Activated CD4-positive, alpha-beta T cell treated with anti-CD3 and anti-CD28 coated beads for 24 hours (primary cell): ENCODE data around the gene EFCAB5.
A peak's percentile ranks its signal among the peaks of the same experiment; 100 is the strongest.
"Not testable (repeated sequence)": the region's sequence is repeated elsewhere in the genome, so short reads cannot be mapped to it uniquely, and the experiment has no call there.

Experiments
- DNase-seq, 2 donors: peaks; one replicate each; pipeline ENCODE4 v3.0.0-alpha.2; 2020; ENCODE audit warnings: low read depth in 2 of 2

The EFCAB5 gene

DNA sequence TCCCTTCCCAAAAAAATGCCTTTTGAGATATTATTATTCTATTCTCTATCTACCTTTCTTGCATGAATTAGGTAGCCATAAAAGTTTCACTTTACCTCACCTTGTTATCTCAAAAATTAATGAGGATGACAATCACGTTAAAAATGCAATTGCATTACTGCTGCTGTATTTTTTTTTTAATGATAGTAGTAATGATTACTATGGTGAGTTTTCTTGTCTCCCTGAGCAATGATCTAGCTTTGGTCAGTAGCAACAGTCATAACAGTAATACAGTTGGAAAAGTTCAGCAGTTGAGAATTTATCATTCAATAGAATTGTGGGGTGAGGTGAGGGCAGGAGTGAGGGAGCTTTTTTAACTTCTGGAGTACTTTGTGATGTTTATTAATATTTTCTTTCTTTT, at the start of gene EFCAB5:
EFCAB5 (plus strand) TSS at position 301 of the 400 bp plus-strand sequence. CDS start 163 bp downstream, outside the sequence.
- no peak for DNase-seq

DNA sequence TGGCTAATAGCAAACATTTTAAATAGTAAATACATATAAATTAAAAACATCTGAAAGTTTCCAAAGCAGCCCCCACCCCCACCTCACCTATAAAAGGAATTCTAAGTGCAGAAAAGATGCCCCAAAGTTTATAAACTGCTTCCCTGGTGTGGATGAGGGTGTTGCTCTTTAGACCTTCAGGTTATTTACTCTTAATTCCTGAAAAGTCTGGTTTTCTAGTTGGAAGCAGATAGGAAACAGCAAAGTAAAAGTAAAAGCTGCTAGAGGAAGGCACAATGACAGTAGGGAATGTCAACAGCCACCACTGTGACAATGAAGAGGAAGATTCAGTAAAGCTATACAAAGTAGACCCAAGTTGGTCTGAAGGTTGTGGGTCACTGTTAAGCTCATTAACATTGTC, 49.2 kb upstream of the EFCAB5 start:
- DNase-seq = no peak

DNA sequence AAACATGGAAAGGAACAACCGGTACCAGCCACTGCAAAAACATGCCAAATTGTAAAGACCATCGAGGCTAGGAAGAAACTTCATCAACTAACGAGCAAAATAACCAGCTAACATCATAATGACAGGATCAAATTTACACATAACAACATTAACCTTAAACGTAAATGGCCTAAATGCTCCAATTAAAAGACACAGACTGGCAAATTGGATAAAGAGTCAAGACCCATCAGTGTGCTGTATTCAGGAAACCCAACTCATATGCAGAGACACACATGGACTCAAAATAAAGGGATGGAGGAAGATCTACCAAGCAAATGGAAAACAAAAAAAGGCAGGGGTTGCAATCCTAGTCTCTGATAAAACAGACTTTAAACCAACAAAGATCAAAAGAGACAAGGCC, 44.3 kb upstream of the EFCAB5 start:
- not testable (repeated sequence) for DNase-seq

DNA sequence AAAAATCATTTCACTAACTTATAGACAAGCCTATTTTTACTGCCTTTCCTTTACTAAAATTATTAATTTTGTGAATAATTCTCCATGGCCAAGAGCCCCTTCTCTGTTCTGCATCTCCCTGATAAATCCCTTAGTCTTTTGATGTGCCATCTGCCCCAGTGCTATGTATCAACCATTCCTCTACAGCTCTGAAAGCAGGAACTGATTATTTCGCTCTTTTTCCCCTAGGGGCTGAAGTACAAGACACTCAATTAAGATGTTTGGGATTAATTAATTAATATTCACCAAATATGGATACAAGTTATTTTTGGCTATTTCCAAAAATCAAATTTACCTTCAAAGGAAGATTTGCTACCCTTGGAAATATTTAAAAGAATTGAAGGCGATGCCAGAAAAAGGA, 38.0 kb upstream of the EFCAB5 start:
- no peak for DNase-seq

DNA sequence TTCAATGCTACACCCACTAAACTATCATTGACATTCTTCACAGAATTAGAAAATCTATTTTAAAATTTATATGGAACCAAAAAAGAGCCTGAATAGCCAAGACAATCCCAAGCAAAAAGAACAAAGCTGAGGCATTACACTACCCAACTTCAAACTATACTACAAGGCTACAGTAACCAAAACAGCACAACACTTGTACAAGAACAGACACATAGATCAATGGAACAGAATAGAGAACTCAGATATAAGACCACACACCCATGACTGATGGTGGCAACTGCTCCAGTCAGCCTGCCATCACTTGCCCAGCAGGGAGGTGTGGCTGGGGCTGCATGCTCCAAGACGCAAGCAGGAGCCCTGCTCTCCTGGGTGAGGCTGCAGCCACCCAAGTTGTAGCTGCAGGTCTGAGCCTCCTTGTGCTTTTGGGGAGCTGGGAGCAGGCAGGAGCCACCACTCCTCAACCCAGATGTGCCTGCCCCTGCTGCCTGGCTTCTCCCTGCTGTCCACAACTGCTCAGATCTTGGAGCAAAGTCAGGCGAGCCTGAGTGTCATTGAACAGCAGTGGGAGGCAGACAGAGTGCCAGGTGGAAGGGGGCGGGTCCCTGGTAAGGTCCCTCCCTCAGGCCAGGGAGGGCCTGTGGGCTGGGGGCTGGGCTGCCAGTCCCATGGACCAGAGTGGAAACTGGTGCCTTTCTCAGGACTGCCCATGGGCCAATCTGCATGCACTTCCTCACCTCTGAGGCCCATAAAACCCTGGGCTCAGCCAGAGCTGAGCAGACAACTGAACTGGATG, 36.2 kb upstream of the EFCAB5 start:
- DNase-seq = no peak

DNA sequence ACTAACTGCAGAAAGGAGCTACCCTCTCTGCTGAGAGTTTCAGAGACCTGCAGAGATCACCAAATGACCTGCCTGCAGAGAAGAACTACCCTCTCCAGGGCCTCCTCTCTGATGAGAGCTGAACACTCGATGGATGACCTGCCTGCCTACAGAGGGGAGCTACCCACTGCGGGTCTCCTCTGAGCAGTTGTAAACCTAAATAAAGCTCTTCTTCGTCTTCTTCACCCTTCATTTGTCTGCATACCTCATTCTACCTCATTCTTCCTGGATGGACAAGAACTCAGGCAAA, 35.6 kb upstream of the EFCAB5 start:
- no peak for DNase-seq

DNA sequence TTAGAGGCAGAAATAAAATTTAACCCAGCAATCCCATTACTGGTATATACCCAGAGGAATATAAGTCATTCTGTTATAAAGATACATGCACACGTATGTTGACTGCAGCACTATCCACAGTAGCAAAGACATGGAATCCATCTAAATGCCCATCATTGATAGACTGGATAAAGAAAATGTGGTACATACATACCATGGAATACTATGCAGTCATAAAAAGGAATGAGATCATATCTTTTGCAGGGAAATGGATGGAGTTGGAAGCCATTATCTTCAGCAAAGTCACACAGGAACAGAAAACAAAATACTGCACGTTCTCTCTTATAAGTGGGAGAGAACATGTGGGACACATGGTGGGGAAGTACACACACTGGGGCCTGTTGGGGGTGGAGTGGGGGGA, 34.5 kb upstream of the EFCAB5 start:
- DNase-seq = no peak

DNA sequence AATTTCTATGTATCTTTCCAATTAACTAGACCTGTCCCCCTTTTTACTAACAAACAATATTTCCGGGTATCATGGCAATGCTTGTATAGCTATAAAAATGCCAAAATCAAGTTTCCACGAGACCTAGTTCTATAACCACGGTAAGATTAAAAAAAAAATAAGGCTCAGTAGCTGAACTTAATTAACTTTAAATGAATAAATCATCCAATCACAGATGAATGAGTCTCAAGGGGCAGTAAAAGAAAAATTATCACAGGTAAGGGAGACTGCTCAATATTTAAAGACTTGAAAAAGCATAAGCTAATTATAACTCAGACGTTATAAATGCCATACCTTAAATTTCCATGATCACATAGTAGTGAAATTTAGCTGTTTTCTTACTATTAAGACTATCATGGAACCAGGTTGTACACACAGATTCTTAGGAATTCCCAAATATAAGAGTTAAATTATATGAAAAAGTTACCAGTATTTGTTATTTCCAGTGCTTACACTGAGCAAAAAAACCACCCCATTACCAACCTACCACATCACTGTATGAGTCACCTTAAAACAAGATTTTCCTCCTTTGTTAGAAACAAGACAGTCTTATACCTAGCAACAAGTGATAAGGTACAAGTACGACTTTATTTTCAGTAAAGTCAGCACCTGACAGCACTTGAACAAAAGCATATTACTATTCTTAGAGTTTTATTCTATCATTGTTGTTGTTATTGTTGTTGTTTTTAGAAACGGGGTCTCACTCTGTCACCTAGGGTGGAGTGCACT, 32.0 kb upstream of the EFCAB5 start:
- no peak for DNase-seq

DNA sequence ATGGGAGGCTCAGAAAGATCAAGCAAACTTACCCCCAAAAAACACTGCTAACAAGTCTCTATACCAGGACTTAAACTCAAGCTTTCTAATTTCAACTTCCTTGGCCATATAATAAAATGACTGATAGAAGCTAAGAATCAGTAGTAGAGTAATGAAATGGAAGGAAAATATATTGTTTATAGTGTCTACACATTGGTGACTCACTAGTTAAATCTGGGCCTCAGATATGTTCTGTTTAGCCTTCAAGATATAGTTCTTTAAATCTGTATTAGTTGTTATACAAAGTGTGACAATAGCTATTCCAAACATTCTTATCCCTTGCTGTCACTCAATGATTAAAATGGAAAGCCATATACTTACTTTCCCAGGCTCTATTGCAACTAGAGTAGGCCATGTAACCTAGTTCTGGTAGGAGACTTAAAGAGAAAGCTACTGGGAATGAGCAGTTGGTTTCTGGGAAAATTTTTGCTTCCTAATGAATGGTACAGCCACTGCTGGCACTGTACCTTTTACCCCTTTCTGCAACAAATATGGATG, 29.7 kb upstream of the EFCAB5 start:
- DNase-seq = no peak

DNA sequence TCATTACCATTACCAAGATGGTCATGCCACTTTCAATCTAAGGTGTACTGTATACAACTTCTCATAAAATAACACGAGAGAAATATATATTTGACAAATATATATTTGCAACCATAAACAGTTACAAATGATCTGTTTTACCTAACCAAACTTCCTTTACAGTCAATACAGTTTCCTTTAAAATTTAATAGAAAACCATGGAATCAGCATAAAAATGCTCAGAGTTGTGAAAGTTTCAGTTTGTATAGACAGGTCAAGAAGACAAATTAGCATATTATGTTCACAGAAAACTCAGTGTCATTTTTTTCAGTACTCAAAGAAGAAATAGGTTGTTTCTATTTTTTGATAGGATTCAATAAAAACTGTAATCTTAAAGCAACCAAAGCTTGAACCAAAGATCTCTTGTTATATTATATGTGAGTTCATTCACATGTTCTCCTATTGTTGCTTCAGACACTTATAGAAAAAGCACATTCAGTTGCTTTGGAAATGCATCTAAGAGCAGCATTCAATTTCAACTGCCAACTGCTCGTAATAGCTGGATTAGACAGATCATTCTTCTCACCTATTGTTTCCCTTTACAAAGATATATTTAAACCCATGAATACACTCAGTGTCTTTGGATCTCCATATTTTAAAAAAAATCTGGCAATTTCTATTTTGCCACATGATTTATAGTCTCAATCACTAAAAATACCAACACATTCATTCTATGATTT, 26.5 kb upstream of the EFCAB5 start:
- no peak for DNase-seq

DNA sequence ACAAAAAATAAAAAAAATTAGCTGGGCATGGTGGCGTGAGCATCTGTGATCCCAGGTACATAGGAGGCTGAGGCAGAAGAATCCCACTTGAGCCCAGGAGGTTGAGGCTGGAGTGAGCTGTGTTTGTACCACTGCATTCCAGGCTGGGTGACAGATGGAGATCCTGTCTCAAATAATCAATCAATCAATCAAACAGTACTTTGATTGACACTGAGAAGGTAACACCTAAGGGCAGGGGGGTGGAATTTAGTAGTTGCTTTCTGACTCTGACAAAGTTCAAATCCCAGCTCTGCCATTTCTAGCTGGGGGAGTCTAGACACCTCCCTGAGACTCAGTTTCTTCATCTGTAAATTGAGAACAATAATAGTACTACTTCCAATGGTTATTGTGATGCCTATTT, 23.4 kb upstream of the EFCAB5 start:
- DNase-seq = no peak

DNA sequence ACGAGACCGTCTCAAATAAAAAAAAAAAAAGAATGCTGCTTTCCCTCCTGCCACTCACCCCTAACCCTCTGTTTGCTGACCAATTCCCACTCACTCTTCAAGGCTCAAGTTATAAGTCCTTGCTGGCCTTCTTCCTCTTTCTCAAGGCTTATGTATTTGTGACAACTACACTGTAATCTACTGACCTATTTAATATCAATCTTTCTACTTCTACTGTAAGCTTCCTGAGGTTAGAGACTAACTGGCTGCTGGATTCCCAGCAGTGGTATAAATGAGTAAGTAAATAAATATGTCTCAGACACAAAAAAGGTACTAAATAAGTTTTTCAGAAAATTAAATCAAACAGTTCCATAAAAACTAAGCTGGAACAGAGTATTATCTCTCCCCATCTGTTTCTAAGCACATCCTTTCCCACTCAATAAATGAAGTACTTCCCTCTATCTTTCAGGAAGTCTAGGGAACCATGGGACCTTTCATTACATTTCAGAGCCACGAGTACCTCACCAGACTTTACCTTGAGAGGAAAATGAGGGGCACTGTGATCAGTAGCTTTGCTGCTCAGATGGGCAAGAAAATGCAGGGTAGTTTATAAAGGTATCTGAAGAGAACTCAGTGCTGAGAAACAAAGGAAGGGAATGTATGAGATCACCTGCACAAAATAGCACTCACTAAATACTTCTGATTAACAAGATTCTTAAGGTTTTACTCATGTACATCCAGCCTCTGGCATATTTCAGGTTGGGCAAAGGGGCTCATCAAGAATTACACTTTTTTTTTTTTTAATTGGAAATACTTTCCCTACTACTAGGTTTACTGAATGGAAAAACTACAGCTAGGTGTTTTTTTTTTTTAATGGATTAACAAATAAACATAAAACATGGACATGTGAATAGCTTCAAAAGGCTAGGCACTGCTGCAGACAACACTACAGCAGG, 22.2 kb upstream of the EFCAB5 start:
- no peak for DNase-seq

DNA sequence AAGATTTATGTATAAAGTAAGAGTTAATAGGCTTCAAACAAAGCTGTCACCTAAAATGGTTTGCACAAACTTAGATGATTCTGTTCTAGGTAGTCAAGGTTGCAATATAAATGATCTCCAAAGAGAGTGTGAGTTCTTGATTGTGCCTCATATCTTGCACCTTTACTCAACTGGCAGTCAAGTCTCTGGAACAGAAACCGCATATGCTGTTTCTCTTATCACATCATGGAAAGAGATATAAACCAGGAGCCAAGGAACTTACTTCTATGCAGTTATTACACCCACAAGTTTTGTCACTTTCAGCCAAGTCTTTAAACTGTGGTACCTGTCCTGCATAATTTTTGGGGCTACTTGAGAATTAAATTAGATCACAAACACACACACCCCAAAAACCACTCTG, 16.6 kb upstream of the EFCAB5 start:
- DNase-seq = no peak

DNA sequence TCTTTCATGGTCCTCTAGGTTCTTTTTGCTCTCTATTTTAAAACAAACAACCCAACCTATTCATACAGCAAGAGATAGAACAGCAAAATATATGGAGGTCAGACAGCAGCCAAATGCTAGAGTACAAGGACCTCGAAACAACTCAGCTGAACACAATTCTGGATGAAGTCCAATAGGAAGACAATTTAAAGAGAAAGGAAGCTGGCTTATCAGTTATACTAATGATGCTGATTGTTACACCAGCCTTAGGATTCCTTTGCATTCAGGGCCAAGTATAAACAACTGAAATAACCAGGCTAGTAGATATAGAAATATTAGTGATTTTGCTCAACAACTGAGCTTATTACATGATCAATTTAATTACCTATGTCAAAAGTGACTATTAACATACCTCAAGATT, 13.9 kb upstream of the EFCAB5 start:
- no peak for DNase-seq

DNA sequence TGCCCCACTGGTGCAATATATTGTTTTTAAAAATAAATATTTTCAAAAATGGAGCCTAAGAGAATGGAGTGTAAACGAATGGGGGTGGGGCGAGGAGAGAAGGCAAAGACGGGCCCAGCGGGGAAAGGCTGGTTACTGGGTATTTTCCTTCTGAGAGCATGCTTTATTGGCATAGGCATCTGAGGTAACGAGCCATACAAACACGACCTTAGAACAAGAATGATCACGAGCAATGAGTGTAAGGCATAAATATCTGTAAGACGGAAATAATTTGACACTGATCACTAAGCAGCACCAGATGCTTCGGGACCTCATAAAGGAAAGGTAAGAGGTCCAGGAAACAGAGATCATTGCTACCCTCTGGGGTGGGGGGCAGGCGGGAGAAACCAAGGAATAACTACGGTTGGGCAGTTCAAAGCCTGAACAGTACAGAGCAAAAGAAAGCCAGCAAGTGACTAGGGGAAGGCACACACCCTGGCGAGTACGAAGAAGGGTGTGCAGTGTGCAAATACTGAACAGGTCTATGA, 12.4 kb upstream of the EFCAB5 start:
- DNase-seq = no peak

DNA sequence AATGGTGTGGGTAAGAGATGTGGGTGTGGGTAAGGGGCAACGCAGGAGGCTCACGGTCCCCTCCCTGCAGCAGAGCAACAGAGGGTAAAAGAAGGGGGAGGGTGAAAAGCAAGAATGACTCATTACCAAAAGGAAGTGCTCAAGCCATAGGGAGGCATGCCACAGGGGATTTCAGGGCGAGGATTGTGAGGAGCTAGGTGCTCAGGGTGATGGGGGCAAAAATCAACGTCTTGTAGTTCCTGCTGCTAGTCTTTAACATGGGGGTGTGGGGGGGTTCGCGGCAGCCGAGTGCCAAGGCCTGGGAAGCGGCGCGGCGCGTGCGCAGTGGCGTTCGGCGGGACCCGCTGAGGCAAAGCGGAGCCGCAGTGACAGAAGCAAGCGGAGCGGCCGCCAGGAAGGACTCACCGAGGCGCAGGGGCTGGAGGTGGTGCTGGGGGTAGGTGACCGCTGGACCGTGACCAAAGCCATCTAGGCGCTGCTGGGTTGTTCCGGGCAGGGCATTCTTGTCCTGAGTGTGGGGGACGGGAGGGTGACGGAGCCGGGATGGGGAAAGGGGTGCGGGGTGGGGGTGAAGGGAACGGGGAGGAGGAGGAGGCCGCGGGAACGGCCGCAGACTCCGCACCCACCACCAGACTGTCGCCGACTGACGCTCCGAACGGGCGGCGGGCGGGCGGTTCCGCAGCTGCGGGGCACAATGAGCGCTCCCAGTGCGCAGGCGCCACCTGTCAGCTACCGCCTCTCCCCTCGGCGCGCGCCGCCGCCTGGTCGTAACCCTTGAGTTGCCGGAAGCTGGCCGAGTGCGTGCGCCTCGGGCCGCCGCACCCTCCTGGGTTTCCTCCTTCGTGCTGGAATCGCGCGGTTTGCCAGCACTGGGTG, 11.7 kb upstream of the EFCAB5 start, which contains the start of gene SSH2:
SSH2 (minus strand) TSS at position 696 of the 876 bp plus-strand sequence; CDS start at position 468, 228 bp downstream.
- peak; percentile 78 to 83 for DNase-seq

DNA sequence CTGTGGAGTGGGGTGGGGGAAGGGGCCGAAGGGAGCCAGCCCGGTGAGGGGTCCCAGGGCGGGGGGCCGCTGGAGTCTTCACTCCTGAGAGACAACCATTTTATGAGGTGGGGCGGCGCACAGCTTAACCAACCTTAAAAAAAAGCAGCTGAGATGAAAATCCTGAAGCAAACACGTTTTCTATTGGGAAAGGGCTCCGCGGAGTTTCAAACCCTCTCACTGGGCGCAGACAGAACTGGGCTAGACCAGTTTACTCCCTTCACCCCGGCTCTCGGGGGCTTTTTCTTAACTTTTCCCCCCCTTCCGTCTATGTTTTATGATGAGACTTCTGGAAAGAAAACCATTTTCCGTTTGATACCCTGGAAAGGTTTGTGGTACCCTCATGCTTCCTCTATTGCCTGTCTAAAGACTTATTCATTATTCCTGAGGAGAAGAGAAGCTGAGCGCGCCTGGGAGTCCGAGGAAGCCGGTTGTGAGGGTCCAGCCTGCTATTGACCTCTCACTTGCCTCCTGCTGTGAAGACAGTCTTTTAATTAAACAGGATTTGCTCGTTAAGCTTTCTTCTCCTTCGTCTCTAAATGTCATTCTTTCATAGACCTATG, 10.9 kb upstream of the EFCAB5 start:
- DNase-seq = no peak

DNA sequence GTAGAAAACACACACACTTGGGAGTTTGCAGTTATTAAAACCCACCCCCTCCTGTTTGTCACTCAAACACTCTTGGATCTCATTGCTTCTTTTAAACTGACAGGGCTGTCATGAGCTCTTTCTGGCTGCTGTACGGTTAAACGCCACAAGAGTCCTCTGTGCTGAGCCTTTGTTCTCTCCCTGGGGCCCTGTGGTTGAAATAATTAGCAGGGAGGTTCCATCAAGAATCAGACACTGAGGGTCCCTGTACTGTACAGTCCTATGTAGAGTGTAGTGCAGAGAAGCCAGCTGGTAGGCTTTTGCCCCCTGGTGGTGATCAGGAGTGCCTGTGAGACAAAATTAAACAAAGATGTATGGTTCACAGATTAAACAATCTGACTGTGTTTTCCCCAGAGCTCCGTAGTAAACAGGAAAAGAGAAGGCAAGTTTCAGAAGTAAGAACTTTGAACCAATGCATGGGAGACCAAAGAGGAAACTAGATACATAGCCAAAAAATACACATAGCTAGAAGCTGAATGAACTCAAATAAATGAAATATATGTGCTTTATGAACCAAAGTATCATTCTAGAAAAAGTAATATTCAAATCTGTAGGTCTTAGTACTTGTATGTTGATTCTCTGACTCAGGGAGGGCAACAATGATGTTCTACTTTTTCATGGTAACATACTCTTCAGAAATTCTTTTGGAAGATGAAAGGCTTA, 10.1 kb upstream of the EFCAB5 start:
- peak in 1 of 2 donors; percentile 38 for DNase-seq

DNA sequence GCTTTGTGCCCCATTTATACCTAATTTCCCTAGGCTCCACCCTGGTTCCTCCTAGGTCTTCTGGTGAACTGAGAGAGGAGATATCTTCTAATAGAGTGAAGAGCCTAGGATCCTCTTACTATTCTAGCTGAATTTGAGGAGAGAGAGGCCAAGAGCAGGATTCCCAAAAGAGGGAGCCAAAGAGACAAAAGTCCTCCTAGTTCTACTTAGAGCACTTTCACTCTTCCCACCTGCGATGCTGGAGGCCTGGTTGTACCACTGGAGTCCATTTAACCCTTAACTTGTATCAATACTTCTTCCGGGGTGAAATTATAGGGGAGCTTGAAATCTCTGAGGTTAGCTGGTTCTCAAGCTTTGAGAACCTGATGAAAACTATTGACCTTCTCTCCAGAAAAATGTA, 8.1 kb upstream of the EFCAB5 start:
- DNase-seq = no peak
